Gastroesophageal sphincter (tissue), 3 donors: ENCODE data around the gene MRPS23.

Experiments
- CTCF ChIP-seq, 4 experiments: fragments of 200-600 bp in 2 of 4; fragments of 450-650 bp in 2 of 4; sonication (generic) in 1 of 4; IDR thresholded peaks; one replicate each; pipeline ENCODE4 v1.5.1; 2017 to 2019; ENCODE audit warnings: antibody characterized with exemption in 4 of 4, mild to moderate bottlenecking in 2 of 4, moderate library complexity in 2 of 4
- EP300 ChIP-seq: sonication (generic); formaldehyde crosslinking; IDR thresholded peaks from one replicate; pipeline ENCODE4 v1.6.1; 2017; ENCODE audit warnings: antibody characterized with exemption, mild to moderate bottlenecking
- POLR2A ChIP-seq, 2 donors: fragments of 450-650 bp; IDR thresholded peaks; one replicate each; pipeline ENCODE4 v1.6.1; 2017; ENCODE audit warnings: antibody characterized with exemption in 2 of 2, mild to moderate bottlenecking in 2 of 2, moderate library complexity in 1 of 2
- POLR2AphosphoS5 ChIP-seq: sonication (generic); formaldehyde crosslinking; IDR thresholded peaks from one replicate; pipeline ENCODE4 v1.6.1; 2017; ENCODE audit warnings: antibody characterized with exemption

GRCh38 chr17:57874434-57875289, 24.8 kb upstream of the MRPS23 start:
- TF ChIP-seq CTCF (IDR thresholded peaks at IDR 0.05), result no peak
- TF ChIP-seq POLR2AphosphoS5, result peak; percentile 45
- TF ChIP-seq EP300, result no peak
- no peak for TF ChIP-seq POLR2A (IDR thresholded peaks at IDR 0.05)
